Measurements from ENCODE around the gene B4GALNT1. TPM values are rescaled to one million over a fixed set of nuclear protein-coding genes. Genes with fewer than 3 reads are reported as not detected.

B4GALNT1 gene
- total and polyA plus RNA-seq, 4 donors = 0.11 to 0.30 (median 0.25) TPM; not detected in 1

- WGBS = 82% methylated on average over 3 of the region's 3 CpGs
- no peaks in the 10 kb centered on the region for H3K9me3 ChIP-seq (ENCODE audit: control insufficient read depth in 4 of 4, low read length in 3 of 4)
- TF ChIP-seq RXRA (IDR thresholded peaks at IDR 0.05) (no peak), SP1 (IDR thresholded peaks at IDR 0.05) (no peak), EGR1 (IDR thresholded peaks at IDR 0.05; ENCODE audit: low read depth in 2 of 2) (no peak), REST (IDR thresholded peaks at IDR 0.05) (no peak), MAX (IDR thresholded peaks at IDR 0.05) (no peak), TAF1 (conservative IDR thresholded peaks at IDR 0.05) (no peak), HNF4G (IDR thresholded peaks at IDR 0.05) (no peak), GABPA (IDR thresholded peaks at IDR 0.05 in 1 of 2, conservative IDR thresholded peaks at IDR 0.05 in 1 of 2) (no peak), HNF4A (conservative IDR thresholded peaks at IDR 0.05) (no peak), CTCF (IDR thresholded peaks at IDR 0.05; ENCODE audit: low read depth, low read length, missing input control) (no peak), YY1 (IDR thresholded peaks at IDR 0.05) (no peak)
- H3K27ac ChIP-seq (ENCODE audit: low read depth in 1 of 2, low read length in 2 of 2) = no peak overlapping the region
- no peak for DNase-seq (ENCODE audit: low spot score)
- no peaks in the 10 kb centered on the region for H3K27me3 ChIP-seq (ENCODE audit: control insufficient read depth in 4 of 4, insufficient read depth in 4 of 4, low read length in 3 of 4)
- no peak overlapping the region for H3K4me3 ChIP-seq (ENCODE audit: low read depth in 1 of 3, low read length in 3 of 3)
- peaks cover 1 to 21% (median 13%) of the 10 kb centered on the region in 4 donors for H3K4me1 ChIP-seq (ENCODE audit: control insufficient read depth in 4 of 4, insufficient read depth in 4 of 4, low read length in 3 of 4)
- no peak overlapping the region for H3K9ac ChIP-seq (ENCODE audit: low read depth in 1 of 2, low read length in 2 of 2)
- no peaks in the 10 kb centered on the region for H3K36me3 ChIP-seq (ENCODE audit: control insufficient read depth in 4 of 4, insufficient read depth in 3 of 4, low read depth in 1 of 4, low read length in 3 of 4)
These were observed 46.9 kb downstream of the B4GALNT1 start for GRCh38 chr12:57586128-57586527.

GRCh38 chr12:57585156-57585555 lies 47.8 kb downstream of the B4GALNT1 start:
- H3K27me3 ChIP-seq (ENCODE audit: control insufficient read depth in 4 of 4, insufficient read depth in 4 of 4, low read length in 3 of 4) = no peaks in the 10 kb centered on the region
- no peaks in the 10 kb centered on the region for H3K9me3 ChIP-seq (ENCODE audit: control insufficient read depth in 4 of 4, low read length in 3 of 4)
- no peak overlapping the region for H3K27ac ChIP-seq (ENCODE audit: low read depth in 1 of 2, low read length in 2 of 2)
- H3K4me3 ChIP-seq (ENCODE audit: low read depth in 1 of 3, low read length in 3 of 3) = no peak overlapping the region
- DNase-seq (ENCODE audit: low spot score) = no peak
- no peak for TF ChIP-seq FOXA2 (IDR thresholded peaks at IDR 0.05)
- TF ChIP-seq NR2F2 (IDR thresholded peaks at IDR 0.05) = no peak
- TF ChIP-seq CTCF (IDR thresholded peaks at IDR 0.05; ENCODE audit: low read depth, low read length, missing input control) = no peak
- TF ChIP-seq FOXA1 (IDR thresholded peaks at IDR 0.05) = no peak
- no peak for TF ChIP-seq ZBTB33 (IDR thresholded peaks at IDR 0.05)
- TF ChIP-seq SP1 (IDR thresholded peaks at IDR 0.05) = no peak
- TF ChIP-seq YY1 (IDR thresholded peaks at IDR 0.05) = no peak
- TF ChIP-seq JUND (IDR thresholded peaks at IDR 0.05) = no peak
- TF ChIP-seq GABPA (IDR thresholded peaks at IDR 0.05 in 1 of 2, conservative IDR thresholded peaks at IDR 0.05 in 1 of 2) = no peak
- TF ChIP-seq ATF3 (IDR thresholded peaks at IDR 0.05) = no peak
- no peak for TF ChIP-seq TAF1 (conservative IDR thresholded peaks at IDR 0.05)
- no peak for TF ChIP-seq RXRA (IDR thresholded peaks at IDR 0.05)
- no peak for TF ChIP-seq MAX (IDR thresholded peaks at IDR 0.05)
- TF ChIP-seq RAD21 (IDR thresholded peaks at IDR 0.05) = no peak
- TF ChIP-seq REST (IDR thresholded peaks at IDR 0.05) = no peak
- peaks cover 1 to 13% (median 9%) of the 10 kb centered on the region in 4 donors for H3K4me1 ChIP-seq (ENCODE audit: control insufficient read depth in 4 of 4, insufficient read depth in 4 of 4, low read length in 3 of 4)
- no peak overlapping the region for H3K9ac ChIP-seq (ENCODE audit: low read depth in 1 of 2, low read length in 2 of 2)
- no peaks in the 10 kb centered on the region for H3K36me3 ChIP-seq (ENCODE audit: control insufficient read depth in 4 of 4, insufficient read depth in 3 of 4, low read depth in 1 of 4, low read length in 3 of 4)
- WGBS = 86% methylated on average over 2 of the region's 2 CpGs

All from liver (tissue), 9 donors.